ENCODE results near the gene SLC39A13. TPM values are rescaled to one million over a fixed set of nuclear protein-coding genes. Genes with fewer than 3 reads are reported as not detected.

SLC39A13 gene
- total and polyA plus RNA-seq, 2 of the 4 experiments (the other 2 are of a cell fraction) = 32.4 to 144 TPM

DNA sequence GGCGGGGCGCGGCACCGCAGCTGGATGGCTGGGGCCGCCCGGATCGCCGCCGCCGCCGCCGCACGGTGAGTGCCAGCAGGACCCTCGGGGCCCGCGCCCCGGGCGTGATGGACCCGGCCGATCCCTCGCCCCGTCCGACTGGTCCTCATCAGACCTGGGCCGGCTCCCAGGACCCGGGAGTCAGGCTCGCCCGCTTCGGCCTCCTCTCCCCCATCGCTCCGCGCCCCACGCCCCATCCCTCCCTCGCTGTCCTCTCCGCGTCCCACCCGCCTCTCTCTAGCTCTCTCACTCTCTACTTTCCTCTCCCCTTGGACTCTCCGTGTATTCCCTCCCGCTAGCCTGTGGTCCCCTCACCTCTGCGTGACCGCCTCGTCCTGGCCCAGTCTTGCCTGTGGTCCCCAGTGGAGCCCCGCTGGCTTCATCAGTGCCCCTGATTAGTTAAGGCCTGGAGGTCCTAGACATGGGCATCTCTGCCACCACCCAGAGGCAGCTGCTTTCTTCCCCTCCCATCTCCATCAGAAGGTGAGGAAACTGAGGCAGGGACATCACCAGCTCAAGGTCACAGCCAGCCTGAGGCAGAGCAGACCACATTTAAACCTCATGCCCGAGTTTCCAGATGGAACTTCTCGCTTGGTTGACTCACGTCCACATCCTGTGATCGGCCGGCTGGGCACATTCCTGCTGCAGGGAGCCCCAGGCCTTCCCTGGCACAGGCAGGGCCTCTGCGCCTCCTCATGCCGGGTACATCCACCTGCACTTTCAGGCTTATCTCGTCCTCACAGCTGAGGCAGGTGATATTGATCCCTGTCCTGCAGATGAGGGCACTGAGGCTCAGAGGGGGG is 429 bp downstream of the SLC39A13 start (continued):
- TF ChIP-seq CTCF (conservative IDR thresholded peaks at IDR 0.05; ENCODE audit: low read depth, low read length) = no peak
- TF ChIP-seq MXI1 (IDR thresholded peaks at IDR 0.05; ENCODE audit: borderline replicate concordance, low read depth, low read length) = peak; percentile 62; the same call in 1 of the 2 replicates

Measured in IMR-90 (cell line).